GM10266 (cell line): Measurements from ENCODE around the gene CNTD1.
A peak's percentile ranks its signal among the peaks of the same experiment; 100 is the strongest.
"Not testable (repeated sequence)": the region's sequence is repeated elsewhere in the genome, so short reads cannot be mapped to it uniquely, and the experiment has no call there.

ENCODE experiments used
- DNase-seq: peaks from one replicate; pipeline ENCODE4 v3.0.0; 2012; ENCODE audit errors: extremely low spot score
- CTCF ChIP-seq: IDR thresholded peaks from 2 replicates; pipeline ENCODE4 v1.5.1; 2012; ENCODE audit warnings: mild to moderate bottlenecking, low read depth; ENCODE audit not compliant: control insufficient read depth, insufficient read depth; ENCODE audit errors: missing control alignments

Gene CNTD1

GRCh38 chr17:42760652-42761581 lies 37.7 kb upstream of the CNTD1 start, which contains the start of gene RAMP2:
Gene RAMP2 (plus strand): TSS chr17:42761227. CDS start chr17:42761262, 35 bp downstream.
- TF ChIP-seq CTCF, result no peak
- peak; percentile 54 for DNase-seq

- no peak for TF ChIP-seq CTCF
- no peak for DNase-seq
Observed at GRCh38 chr17:42761638-42762037, 37.0 kb upstream of the CNTD1 start.

GRCh38 chr17:42766124-42766523 lies 32.5 kb upstream of the CNTD1 start:
- DNase-seq, result no peak
- no peak for TF ChIP-seq CTCF

- TF ChIP-seq CTCF, result no peak
- no peak for DNase-seq
Observed at GRCh38 chr17:42767512-42767911, 31.1 kb upstream of the CNTD1 start.

- DNase-seq, result not testable (repeated sequence)
Observed at GRCh38 chr17:42768006-42768405, 30.7 kb upstream of the CNTD1 start.

- DNase-seq, result not testable (repeated sequence)
Observed at GRCh38 chr17:42769964-42770363, 28.7 kb upstream of the CNTD1 start.

- no peak for TF ChIP-seq CTCF
- DNase-seq, result no peak
Observed at GRCh38 chr17:42772945-42773289, 25.7 kb upstream of the CNTD1 start.

GRCh38 chr17:42773290-42774035 lies 25.2 kb upstream of the CNTD1 start, which contains the start of gene VPS25:
Gene VPS25 (plus strand): TSS chr17:42773449. CDS start chr17:42773476, 27 bp downstream.
- peak; percentile 11 for TF ChIP-seq CTCF
- peak; percentile 89 for DNase-seq
